ENCODE results near the gene GIGYF2. TPM values are rescaled to one million over a fixed set of nuclear protein-coding genes. Genes with fewer than 3 reads are reported as not detected.

Gene GIGYF2
- total and polyA plus RNA-seq, 2 of the 13 experiments (the other 11 are each of a cell fraction or from before 2014, with no cell fraction given): 44.9 to 73.5 TPM

GRCh38 chr2:232871835-232872736 is 175.0 kb downstream of the GIGYF2 start (continued):
- TF ChIP-seq KLF15 (CRISPR knock-in tag; IDR thresholded peaks at IDR 0.05; ENCODE audit: borderline replicate concordance) (no peak), ZNF292 (CRISPR knock-in tag; IDR thresholded peaks at IDR 0.05; ENCODE audit: borderline replicate concordance, low read depth) (peak; percentile 80), ASH2L (IDR thresholded peaks at IDR 0.05; ENCODE audit: insufficient read length, low read depth, low read length) (peak; percentile 45), ZNF652 (CRISPR knock-in tag; IDR thresholded peaks at IDR 0.05; ENCODE audit: borderline replicate concordance, low read depth) (no peak), ZNF781 (CRISPR knock-in tag; IDR thresholded peaks at IDR 0.05; ENCODE audit: borderline replicate concordance, not compliant biosample characterization) (no peak), CEBPZ (IDR thresholded peaks at IDR 0.05; ENCODE audit: low read length) (no peak), U2AF1 (optimal IDR thresholded peaks at IDR 0.05; ENCODE audit: low read depth, low read length) (peak; percentile 96), PRDM10 (CRISPR knock-in tag; IDR thresholded peaks at IDR 0.05; ENCODE audit: low read depth) (no peak; the same call in 1 of the 2 replicates), HNF1B (CRISPR knock-in tag; IDR thresholded peaks at IDR 0.05) (no peak), TGIF2 (CRISPR knock-in tag; IDR thresholded peaks at IDR 0.05) (peak; percentile 91), ZNF251 (CRISPR knock-in tag; IDR thresholded peaks at IDR 0.05) (0 out of 2 replicates have a peak, but pooled peaks have one; percentile 39), CREB1 (IDR thresholded peaks at IDR 0.05) (no peak), CREB1 (CRISPR knock-in tag; IDR thresholded peaks at IDR 0.05) (no peak), ZNF205 (CRISPR knock-in tag; IDR thresholded peaks at IDR 0.05) (no peak; the same call in 1 of the 2 replicates), ZNF468 (CRISPR knock-in tag; IDR thresholded peaks at IDR 0.05) (no peak), MED1 (CRISPR knock-in tag; IDR thresholded peaks at IDR 0.05) (peak; percentile 83), ZEB1 (IDR thresholded peaks at IDR 0.05; ENCODE audit: insufficient replicate concordance, low read depth) (peak; percentile 27), POLR2G (IDR thresholded peaks at IDR 0.05; ENCODE audit: low read depth, low read length) (peak; percentile 96)
